ENCODE data around the gene SLC11A2. TPM values are rescaled to one million over a fixed set of nuclear protein-coding genes. Genes with fewer than 3 reads are reported as not detected.

Gene SLC11A2
- total and polyA plus RNA-seq, 2 of the 8 experiments (the other 6 are each of a cell fraction or from before 2014, with no cell fraction given): 55.0 to 61.5 TPM

DNA sequence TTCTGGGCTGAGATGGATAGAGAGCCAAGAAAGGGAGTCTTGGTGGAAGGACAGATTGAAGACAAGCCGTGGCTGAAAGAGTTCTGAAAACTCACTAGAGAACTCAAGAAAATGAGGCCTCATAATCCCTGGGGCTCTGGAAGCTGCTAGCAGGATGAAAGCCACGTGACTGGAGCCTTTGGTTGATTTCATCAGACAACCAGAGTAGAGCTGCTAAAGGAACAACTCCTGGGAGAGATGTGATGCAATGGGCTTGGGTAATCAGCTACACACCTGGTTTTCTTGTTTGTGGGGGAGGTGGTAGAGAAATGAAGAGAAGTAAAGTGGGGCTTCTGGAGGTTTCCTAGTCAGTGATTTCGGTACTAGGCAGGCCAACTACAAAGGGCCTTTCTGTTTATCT lies 43.8 kb upstream of the SLC11A2 start (continued):
- no peak for TF ChIP-seq RXRA (IDR thresholded peaks at IDR 0.05; ENCODE audit: insufficient read depth, low read depth, low read length)
- TF ChIP-seq GABPA (IDR thresholded peaks at IDR 0.05; ENCODE audit: borderline replicate concordance, insufficient read depth, low read length): no peak
- no peak for TF ChIP-seq NANOG (IDR thresholded peaks at IDR 0.05; ENCODE audit: insufficient read depth, low read depth, low read length, poor library complexity, severe bottlenecking)
- no peak for TF ChIP-seq SUZ12 (IDR thresholded peaks at IDR 0.05; ENCODE audit: low read length)
- TF ChIP-seq HDAC2 (IDR thresholded peaks at IDR 0.05; ENCODE audit: borderline replicate concordance in 1 of 2, low read depth in 2 of 2, low read length in 2 of 2): no peak
- TF ChIP-seq BRCA1 (IDR thresholded peaks at IDR 0.05; ENCODE audit: low read depth, low read length): no peak
- TF ChIP-seq RAD21 (IDR thresholded peaks at IDR 0.05 in 1 of 2, conservative IDR thresholded peaks at IDR 0.05 in 1 of 2; ENCODE audit: low read depth in 2 of 2, low read length in 2 of 2): no peak
- no peak for TF ChIP-seq JUND (IDR thresholded peaks at IDR 0.05; ENCODE audit: low read length)
- no peak for TF ChIP-seq EP300 (IDR thresholded peaks at IDR 0.05; ENCODE audit: borderline replicate concordance in 1 of 2, low read depth in 2 of 2, low read length in 2 of 2)

All from H1 (cell line).